ENCODE data around the gene KCNAB1.

DNA sequence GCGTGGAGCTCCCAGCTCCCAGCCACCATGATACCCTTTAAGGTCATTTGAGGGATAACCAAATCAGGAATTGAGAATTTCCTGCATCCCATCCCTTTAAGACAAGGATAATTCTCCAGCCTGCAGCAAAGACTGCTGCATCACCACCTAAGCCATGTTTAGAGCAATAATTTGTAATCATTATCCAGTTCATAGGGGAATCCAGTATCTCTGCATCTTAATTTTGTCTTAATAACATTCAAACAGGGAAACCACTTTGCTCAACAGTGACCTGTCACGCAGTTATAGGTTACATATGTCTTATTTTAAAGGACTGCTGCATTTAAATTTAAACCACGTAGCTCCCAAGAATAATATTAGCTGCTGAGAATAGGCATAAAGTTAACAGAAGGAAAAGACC is 246.2 kb downstream of the KCNAB1 start:
- TF ChIP-seq, protein P1, sequence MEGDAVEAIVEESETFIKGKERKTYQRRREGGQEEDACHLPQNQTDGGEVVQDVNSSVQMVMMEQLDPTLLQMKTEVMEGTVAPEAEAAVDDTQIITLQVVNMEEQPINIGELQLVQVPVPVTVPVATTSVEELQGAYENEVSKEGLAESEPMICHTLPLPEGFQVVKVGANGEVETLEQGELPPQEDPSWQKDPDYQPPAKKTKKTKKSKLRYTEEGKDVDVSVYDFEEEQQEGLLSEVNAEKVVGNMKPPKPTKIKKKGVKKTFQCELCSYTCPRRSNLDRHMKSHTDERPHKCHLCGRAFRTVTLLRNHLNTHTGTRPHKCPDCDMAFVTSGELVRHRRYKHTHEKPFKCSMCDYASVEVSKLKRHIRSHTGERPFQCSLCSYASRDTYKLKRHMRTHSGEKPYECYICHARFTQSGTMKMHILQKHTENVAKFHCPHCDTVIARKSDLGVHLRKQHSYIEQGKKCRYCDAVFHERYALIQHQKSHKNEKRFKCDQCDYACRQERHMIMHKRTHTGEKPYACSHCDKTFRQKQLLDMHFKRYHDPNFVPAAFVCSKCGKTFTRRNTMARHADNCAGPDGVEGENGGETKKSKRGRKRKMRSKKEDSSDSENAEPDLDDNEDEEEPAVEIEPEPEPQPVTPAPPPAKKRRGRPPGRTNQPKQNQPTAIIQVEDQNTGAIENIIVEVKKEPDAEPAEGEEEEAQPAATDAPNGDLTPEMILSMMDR (conservative IDR thresholded peaks at IDR 0.05; ENCODE audit: low read depth, low read length), result no peak
- TF ChIP-seq EZH2phosphoT487 (IDR thresholded peaks at IDR 0.05; ENCODE audit: borderline replicate concordance, low read length), result no peak

Data from PC-3 (cell line).